Liver (tissue), 9 donors: Measurements from ENCODE around the gene SNRNP48. TPM values are rescaled to one million over a fixed set of nuclear protein-coding genes. Genes with fewer than 3 reads are reported as not detected.
A peak's percentile ranks its signal among the peaks of the same experiment; 100 is the strongest.

ENCODE experiments used
- DNase-seq: peaks from one replicate; pipeline ENCODE4 v3.0.0-alpha.2; 2017; ENCODE audit warnings: low spot score
- H3K27ac ChIP-seq, 2 donors: one replicate each; pipeline ENCODE4 v1.7.0; 2013; ENCODE audit warnings: inconsistent platforms in 2 of 2, low read length in 2 of 2, control low read depth in 1 of 2, low read depth in 1 of 2, mild to moderate bottlenecking in 1 of 2
- H3K27me3 ChIP-seq, 4 donors: one replicate each; pipeline versions ENCODE4 v1.6.1 to v1.7.0; 2013; ENCODE audit warnings: low read length in 3 of 4, inconsistent platforms in 1 of 4, mild to moderate bottlenecking in 1 of 4, moderate library complexity in 1 of 4; ENCODE audit not compliant: control insufficient read depth in 4 of 4, insufficient read depth in 4 of 4
- H3K36me3 ChIP-seq, 4 donors: one replicate each; pipeline versions ENCODE4 v1.6.1 to v1.7.0; 2013; ENCODE audit warnings: low read length in 3 of 4, mild to moderate bottlenecking in 3 of 4, low read depth in 1 of 4, moderate library complexity in 1 of 4; ENCODE audit not compliant: control insufficient read depth in 4 of 4, insufficient read depth in 3 of 4
- H3K4me1 ChIP-seq, 4 donors: one replicate each; pipeline versions ENCODE4 v1.6.1 to v1.7.0; 2013; ENCODE audit warnings: low read length in 3 of 4, mild to moderate bottlenecking in 3 of 4, moderate library complexity in 1 of 4; ENCODE audit not compliant: control insufficient read depth in 4 of 4, insufficient read depth in 4 of 4
- H3K4me3 ChIP-seq, 3 donors: one replicate each; pipeline versions ENCODE4 v1.6.1 to v1.7.0; 2013; ENCODE audit warnings: low read length in 3 of 3, control low read depth in 1 of 3, low read depth in 1 of 3, mild to moderate bottlenecking in 1 of 3
- H3K9ac ChIP-seq, 2 donors: one replicate each; pipeline ENCODE4 v1.7.0; 2013; ENCODE audit warnings: low read length in 2 of 2, mild to moderate bottlenecking in 2 of 2, moderate library complexity in 2 of 2, control low read depth in 1 of 2, low read depth in 1 of 2
- H3K9me3 ChIP-seq, 4 donors: one replicate each; pipeline versions ENCODE4 v1.6.1 to v1.7.0; 2013; ENCODE audit warnings: low read length in 3 of 4; ENCODE audit not compliant: control insufficient read depth in 4 of 4
- EGR1 ChIP-seq, 2 donors: IDR thresholded peaks; 2 replicates each; pipeline ENCODE4 v1.6.1; 2016 to 2018; ENCODE audit warnings: antibody characterized with exemption in 2 of 2, low read depth in 2 of 2
- FOXA1 ChIP-seq: IDR thresholded peaks from 2 replicates; pipeline ENCODE4 v1.6.1; 2016; ENCODE audit warnings: antibody characterized with exemption
- FOXA2 ChIP-seq: IDR thresholded peaks from 2 replicates; pipeline ENCODE4 v1.6.1; 2016; ENCODE audit warnings: antibody characterized with exemption
- GABPA ChIP-seq, 2 donors: IDR thresholded peaks in 1 of 2; conservative IDR thresholded peaks in 1 of 2; 2 replicates each; pipeline ENCODE4 v1.6.1; 2016; ENCODE audit warnings: antibody characterized with exemption in 2 of 2, mild to moderate bottlenecking in 1 of 2, moderate library complexity in 1 of 2
- HNF4A ChIP-seq, 2 donors: conservative IDR thresholded peaks; 2 replicates each; pipeline ENCODE4 v1.6.1; 2016; ENCODE audit warnings: antibody characterized with exemption in 2 of 2, mild to moderate bottlenecking in 2 of 2
- HNF4G ChIP-seq: IDR thresholded peaks from 2 replicates; pipeline ENCODE4 v1.6.1; 2016; ENCODE audit warnings: antibody characterized with exemption
- JUND ChIP-seq, 2 donors: IDR thresholded peaks; 2 replicates each; pipeline ENCODE4 v1.6.1; 2016; ENCODE audit warnings: antibody characterized with exemption in 2 of 2
- NR2F2 ChIP-seq: IDR thresholded peaks from 2 replicates; pipeline ENCODE4 v1.6.1; 2016; ENCODE audit warnings: antibody characterized with exemption
- RAD21 ChIP-seq, 2 donors: IDR thresholded peaks; 2 replicates each; pipeline ENCODE4 v1.6.1; 2016; ENCODE audit warnings: antibody characterized with exemption in 2 of 2, mild to moderate bottlenecking in 2 of 2
- RXRA ChIP-seq, 2 donors: IDR thresholded peaks; 2 replicates each; pipeline ENCODE4 v1.6.1; 2017 to 2018; ENCODE audit warnings: antibody characterized with exemption in 2 of 2, mild to moderate bottlenecking in 1 of 2
- TAF1 ChIP-seq: conservative IDR thresholded peaks from 2 replicates; pipeline ENCODE4 v1.6.1; 2016; ENCODE audit warnings: antibody characterized with exemption, mild to moderate bottlenecking
- YY1 ChIP-seq: IDR thresholded peaks from 2 replicates; pipeline ENCODE4 v1.6.1; 2016; ENCODE audit warnings: antibody characterized with exemption, mild to moderate bottlenecking
- WGBS: extraction: QIAGEN DNeasy Blood & Tissue Kit; methylation state at CpG from one replicate; pipeline ENCODE4 v1.1.7; 2013; 5-methylcytosine and 5-hydroxymethylcytosine counted together
- polyA plus RNA-seq, 2 donors: library from polyadenylated mRNA; stranded (reverse) in 1 of 2; unstranded in 1 of 2; fragments of 200-250 nt in 1 of 2; fragments of >200 nt in 1 of 2; fragmentation: Nextera tagmentation in 1 of 2; extraction: Ambion mirVana in 1 of 2; gene quantifications; one replicate each; pipeline versions ENCODE4 v1.2.1 to v1.2.3, GENCODE V29; 2013 to 2015
- total RNA-seq, 2 donors: library from RNA; depleted of rRNA; stranded (reverse); fragments of >200 nt; gene quantifications; one replicate each; pipeline ENCODE4 v1.2.3, GENCODE V29; 2014
- TF ChIP-seq, protein P1 (sequence below): IDR thresholded peaks from 2 replicates; pipeline ENCODE4 v1.6.1; 2016; ENCODE audit warnings: antibody characterized with exemption, mild to moderate bottlenecking
- TF ChIP-seq, protein P2 (sequence below): IDR thresholded peaks from 2 replicates; pipeline ENCODE4 v1.6.1; 2016; ENCODE audit warnings: antibody characterized with exemption
- TF ChIP-seq, protein P3 (sequence below): IDR thresholded peaks from 2 replicates; pipeline ENCODE4 v1.6.1; 2016; ENCODE audit warnings: antibody characterized with exemption
- TF ChIP-seq, protein P4 (sequence below): fragments of 150-350 bp; IDR thresholded peaks from 2 replicates; pipeline ENCODE4 v1.5.1; 2017; ENCODE audit warnings: improper control_type of control experiment, low read depth, low read length; ENCODE audit not compliant: missing input control
- TF ChIP-seq, protein P5 (sequence below): IDR thresholded peaks from 2 replicates; pipeline ENCODE4 v1.6.1; 2016; ENCODE audit warnings: antibody characterized with exemption
- donor health status: healthy.
- donor health status: healthy.
- donor health status: healthy.
- donor health status: healthy.
- donor health status: healthy.

The SNRNP48 gene
- total and polyA plus RNA-seq, 4 donors: 5.0 to 9.7 (median 8.4) TPM

DNA sequence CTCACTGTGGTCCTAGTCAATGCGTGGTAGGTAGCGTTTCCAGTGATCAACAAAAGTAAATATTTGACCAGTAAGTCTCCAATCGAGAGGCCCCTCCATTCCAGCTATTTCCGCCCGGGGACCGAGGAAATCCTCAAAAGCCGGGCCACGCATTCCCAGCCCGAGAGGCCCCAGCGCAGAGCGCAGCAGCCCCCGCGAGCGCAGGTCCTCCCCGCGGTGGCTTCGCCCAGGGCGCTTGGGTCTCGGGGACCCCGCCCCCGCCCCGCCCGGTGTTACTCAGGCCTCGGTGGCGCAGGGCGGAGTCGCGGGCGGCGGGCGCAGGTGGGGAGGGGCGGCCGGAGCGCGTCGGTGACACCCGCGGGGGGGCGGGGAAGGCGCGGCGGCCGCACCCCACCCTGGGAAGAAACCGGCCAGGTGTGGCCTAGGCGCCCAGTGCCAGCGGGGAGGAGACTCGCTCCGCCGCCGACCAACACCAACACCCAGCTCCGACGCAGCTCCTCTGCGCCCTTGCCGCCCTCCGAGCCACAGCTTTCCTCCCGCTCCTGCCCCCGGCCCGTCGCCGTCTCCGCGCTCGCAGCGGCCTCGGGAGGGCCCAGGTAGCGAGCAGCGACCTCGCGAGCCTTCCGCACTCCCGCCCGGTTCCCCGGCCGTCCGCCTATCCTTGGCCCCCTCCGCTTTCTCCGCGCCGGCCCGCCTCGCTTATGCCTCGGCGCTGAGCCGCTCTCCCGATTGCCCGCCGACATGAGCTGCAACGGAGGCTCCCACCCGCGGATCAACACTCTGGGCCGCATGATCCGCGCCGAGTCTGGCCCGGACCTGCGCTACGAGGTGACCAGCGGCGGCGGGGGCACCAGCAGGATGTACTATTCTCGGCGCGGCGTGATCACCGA, 48.6 kb upstream of the SNRNP48 start, which contains the start of gene DSP:
Gene DSP (plus strand): TSS at position 497 of the 890 bp plus-strand sequence. CDS start 245 bp downstream, at position 742.
- Histone ChIP-seq H3K4me1 (peaks cover 2 to 25% (median 16%) of the 10 kb centered on the region in 4 donors), H3K36me3 (no peaks in the 10 kb centered on the region), H3K27ac (peak within 1 kb of the TSS; percentile 93 to 95), H3K9me3 (no peaks in the 10 kb centered on the region), H3K4me3 (peak within 1 kb of the TSS; percentile 72 to 93 (median 81)), H3K9ac (peak within 1 kb of the TSS; percentile 73 to 88), H3K27me3 (no peaks in the 10 kb centered on the region)
- DNase-seq: peak; percentile 70
- WGBS: under 1% methylated on average over 105 of the region's 105 CpGs
- TF ChIP-seq TAF1: peak; percentile 73
- no peak for TF ChIP-seq GABPA (IDR thresholded peaks at IDR 0.05 in 1 of 2, conservative IDR thresholded peaks at IDR 0.05 in 1 of 2)
- TF ChIP-seq, protein P1, sequence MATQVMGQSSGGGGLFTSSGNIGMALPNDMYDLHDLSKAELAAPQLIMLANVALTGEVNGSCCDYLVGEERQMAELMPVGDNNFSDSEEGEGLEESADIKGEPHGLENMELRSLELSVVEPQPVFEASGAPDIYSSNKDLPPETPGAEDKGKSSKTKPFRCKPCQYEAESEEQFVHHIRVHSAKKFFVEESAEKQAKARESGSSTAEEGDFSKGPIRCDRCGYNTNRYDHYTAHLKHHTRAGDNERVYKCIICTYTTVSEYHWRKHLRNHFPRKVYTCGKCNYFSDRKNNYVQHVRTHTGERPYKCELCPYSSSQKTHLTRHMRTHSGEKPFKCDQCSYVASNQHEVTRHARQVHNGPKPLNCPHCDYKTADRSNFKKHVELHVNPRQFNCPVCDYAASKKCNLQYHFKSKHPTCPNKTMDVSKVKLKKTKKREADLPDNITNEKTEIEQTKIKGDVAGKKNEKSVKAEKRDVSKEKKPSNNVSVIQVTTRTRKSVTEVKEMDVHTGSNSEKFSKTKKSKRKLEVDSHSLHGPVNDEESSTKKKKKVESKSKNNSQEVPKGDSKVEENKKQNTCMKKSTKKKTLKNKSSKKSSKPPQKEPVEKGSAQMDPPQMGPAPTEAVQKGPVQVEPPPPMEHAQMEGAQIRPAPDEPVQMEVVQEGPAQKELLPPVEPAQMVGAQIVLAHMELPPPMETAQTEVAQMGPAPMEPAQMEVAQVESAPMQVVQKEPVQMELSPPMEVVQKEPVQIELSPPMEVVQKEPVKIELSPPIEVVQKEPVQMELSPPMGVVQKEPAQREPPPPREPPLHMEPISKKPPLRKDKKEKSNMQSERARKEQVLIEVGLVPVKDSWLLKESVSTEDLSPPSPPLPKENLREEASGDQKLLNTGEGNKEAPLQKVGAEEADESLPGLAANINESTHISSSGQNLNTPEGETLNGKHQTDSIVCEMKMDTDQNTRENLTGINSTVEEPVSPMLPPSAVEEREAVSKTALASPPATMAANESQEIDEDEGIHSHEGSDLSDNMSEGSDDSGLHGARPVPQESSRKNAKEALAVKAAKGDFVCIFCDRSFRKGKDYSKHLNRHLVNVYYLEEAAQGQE: peak; percentile 18
- TF ChIP-seq YY1: peak; percentile 14

DNA sequence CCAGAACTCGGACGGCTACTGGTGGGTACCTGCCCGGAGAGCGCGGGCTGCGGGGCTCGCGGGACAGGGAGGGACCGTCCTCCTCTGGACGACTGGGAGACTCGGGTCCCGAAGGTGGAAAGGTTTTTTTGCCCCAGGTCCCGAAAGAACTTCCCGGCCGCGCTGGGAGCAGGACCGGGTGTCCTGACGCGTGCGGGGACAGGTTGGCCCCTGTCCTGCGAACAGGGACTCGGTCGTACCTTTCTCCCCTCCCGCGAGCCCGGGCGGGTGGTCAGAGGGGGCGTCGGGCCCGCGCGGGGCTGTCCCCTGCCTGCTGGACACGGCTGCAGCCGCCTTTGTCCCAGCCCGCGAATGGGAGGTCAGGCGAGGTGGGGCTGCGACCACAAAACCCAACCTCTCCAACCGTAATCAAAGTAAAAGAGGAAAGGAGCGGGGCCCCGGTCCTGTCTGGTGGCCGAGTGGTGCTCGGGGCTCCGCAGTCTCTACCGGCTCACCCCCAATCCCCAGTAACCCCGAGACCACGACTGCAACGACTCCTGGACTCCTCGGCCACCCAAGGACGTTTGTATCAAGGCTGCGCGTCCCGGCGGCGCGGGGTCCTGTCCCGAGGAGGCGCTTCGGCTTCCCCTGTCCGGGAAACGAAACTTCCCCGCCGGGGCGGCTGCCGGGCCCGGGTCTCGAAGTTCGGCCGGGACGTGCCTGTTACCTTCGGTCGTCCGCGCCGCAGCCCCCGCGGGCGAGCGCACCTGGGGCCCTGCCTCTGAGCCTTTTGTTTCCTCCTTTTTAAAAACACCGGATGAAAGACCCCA, 47.7 kb upstream of the SNRNP48 start:
- DNase-seq: peak; percentile 41
- WGBS: under 1% methylated on average over 80 of the region's 80 CpGs
- Histone ChIP-seq H3K27ac (peak overlapping the region; percentile 93 to 95), H3K36me3 (no peaks in the 10 kb centered on the region), H3K9me3 (no peaks in the 10 kb centered on the region), H3K9ac (peak overlapping the region; percentile 73 to 88), H3K4me1 (peaks cover 6 to 34% (median 21%) of the 10 kb centered on the region in 4 donors), H3K4me3 (peak overlapping the region; percentile 72 to 93 (median 81)), H3K27me3 (no peaks in the 10 kb centered on the region)
- TF ChIP-seq NR2F2 (no peak), FOXA1 (no peak), JUND (IDR thresholded peaks at IDR 0.05) (no peak), TAF1 (no peak), EGR1 (IDR thresholded peaks at IDR 0.05; ENCODE audit: low read depth in 2 of 2) (no peak), FOXA2 (no peak), YY1 (no peak), HNF4G (no peak), RXRA (IDR thresholded peaks at IDR 0.05) (no peak), RAD21 (IDR thresholded peaks at IDR 0.05) (no peak), GABPA (IDR thresholded peaks at IDR 0.05 in 1 of 2, conservative IDR thresholded peaks at IDR 0.05 in 1 of 2) (no peak), HNF4A (conservative IDR thresholded peaks at IDR 0.05) (no peak)
- TF ChIP-seq, protein P2, sequence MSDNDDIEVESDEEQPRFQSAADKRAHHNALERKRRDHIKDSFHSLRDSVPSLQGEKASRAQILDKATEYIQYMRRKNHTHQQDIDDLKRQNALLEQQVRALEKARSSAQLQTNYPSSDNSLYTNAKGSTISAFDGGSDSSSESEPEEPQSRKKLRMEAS: no peak
- TF ChIP-seq, protein P1: no peak
- TF ChIP-seq, protein P3, sequence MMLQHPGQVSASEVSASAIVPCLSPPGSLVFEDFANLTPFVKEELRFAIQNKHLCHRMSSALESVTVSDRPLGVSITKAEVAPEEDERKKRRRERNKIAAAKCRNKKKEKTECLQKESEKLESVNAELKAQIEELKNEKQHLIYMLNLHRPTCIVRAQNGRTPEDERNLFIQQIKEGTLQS: no peak
- TF ChIP-seq, protein P4, sequence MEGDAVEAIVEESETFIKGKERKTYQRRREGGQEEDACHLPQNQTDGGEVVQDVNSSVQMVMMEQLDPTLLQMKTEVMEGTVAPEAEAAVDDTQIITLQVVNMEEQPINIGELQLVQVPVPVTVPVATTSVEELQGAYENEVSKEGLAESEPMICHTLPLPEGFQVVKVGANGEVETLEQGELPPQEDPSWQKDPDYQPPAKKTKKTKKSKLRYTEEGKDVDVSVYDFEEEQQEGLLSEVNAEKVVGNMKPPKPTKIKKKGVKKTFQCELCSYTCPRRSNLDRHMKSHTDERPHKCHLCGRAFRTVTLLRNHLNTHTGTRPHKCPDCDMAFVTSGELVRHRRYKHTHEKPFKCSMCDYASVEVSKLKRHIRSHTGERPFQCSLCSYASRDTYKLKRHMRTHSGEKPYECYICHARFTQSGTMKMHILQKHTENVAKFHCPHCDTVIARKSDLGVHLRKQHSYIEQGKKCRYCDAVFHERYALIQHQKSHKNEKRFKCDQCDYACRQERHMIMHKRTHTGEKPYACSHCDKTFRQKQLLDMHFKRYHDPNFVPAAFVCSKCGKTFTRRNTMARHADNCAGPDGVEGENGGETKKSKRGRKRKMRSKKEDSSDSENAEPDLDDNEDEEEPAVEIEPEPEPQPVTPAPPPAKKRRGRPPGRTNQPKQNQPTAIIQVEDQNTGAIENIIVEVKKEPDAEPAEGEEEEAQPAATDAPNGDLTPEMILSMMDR: no peak
- TF ChIP-seq, protein P5, sequence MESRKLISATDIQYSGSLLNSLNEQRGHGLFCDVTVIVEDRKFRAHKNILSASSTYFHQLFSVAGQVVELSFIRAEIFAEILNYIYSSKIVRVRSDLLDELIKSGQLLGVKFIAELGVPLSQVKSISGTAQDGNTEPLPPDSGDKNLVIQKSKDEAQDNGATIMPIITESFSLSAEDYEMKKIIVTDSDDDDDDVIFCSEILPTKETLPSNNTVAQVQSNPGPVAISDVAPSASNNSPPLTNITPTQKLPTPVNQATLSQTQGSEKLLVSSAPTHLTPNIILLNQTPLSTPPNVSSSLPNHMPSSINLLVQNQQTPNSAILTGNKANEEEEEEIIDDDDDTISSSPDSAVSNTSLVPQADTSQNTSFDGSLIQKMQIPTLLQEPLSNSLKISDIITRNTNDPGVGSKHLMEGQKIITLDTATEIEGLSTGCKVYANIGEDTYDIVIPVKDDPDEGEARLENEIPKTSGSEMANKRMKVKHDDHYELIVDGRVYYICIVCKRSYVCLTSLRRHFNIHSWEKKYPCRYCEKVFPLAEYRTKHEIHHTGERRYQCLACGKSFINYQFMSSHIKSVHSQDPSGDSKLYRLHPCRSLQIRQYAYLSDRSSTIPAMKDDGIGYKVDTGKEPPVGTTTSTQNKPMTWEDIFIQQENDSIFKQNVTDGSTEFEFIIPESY: no peak
